ENCODE measurements around the gene POPDC2.
"Not testable (repeated sequence)": the region's sequence is repeated elsewhere in the genome, so short reads cannot be mapped to it uniquely, and the experiment has no call there.

The POPDC2 gene

GRCh38 chr3:119613201-119613600, 47.2 kb downstream of the POPDC2 start:
- no peak for DNase-seq (ENCODE audit: low read depth, low spot score)

DNA sequence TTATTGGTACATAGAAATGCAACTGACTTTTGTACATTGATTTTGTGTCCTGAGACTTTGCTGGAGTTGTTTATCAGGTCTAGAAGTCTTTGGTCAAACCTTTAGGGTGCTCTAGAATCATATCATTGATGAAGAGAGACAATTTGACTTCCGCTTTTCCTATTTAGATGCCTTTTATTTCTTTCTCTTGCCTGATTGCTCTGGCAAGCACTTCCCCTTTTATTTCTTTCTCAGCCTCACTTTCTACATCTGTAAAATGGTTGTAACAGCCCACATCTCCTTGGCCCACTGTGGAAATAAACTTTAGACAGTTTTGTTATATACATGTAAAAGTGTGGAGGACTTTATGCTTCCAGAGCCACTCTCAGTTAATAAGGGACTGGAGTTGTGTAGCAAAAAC, 48.7 kb downstream of the POPDC2 start:
- no peak for DNase-seq (ENCODE audit: low read depth, low spot score)

DNA sequence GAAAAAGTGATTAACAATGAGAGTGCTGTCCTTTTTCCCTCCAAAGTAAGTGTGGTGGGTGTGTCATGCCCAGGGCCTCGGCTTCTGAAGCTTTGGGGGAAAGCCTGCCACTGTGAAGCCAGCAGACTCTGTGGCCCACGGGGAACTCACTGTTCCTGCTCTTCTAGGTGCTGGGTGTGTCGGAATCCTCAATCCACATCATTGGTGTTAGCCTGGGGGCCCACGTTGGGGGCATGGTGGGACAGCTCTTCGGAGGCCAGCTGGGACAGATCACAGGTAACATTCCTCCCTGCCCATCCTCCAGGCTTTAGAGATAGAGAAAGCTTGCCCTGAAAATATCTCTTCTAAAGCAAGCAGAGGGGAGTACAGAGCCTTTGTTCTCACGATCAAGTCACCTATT, 51.1 kb downstream of the POPDC2 start:
- DNase-seq (ENCODE audit: low read depth, low spot score): no peak

DNA sequence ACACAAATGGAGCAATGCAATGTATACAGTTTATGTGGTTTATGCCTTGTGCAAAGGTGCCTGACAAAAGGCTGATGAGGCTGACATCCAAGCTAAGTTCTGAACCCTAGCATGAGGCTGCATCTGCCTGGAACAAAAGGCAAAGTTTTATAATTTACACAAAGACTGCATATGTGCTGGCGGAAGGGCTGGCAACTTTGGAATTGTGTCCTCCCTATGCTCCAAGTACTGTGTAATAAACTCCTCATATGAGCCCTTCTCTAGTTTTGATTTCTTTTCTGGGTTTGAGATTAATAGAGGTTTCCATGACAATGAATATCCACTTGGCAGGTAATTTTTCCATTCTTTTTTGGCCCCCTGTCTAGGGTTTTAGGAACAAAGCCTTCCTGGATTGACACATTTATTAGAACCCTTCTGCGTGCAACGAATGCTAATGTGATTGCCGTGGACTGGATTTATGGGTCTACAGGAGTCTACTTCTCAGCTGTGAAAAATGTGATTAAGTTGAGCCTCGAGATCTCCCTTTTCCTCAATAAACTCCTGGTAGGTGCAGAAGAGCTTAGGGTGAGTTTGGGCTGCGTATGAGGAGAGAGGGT, 51.9 kb downstream of the POPDC2 start:
- DNase-seq (ENCODE audit: low read depth, low spot score): no peak

- no peak for DNase-seq (ENCODE audit: low read depth, low spot score)
Observed at GRCh38 chr3:119604878-119605277, 55.5 kb downstream of the POPDC2 start.

- no peak for DNase-seq (ENCODE audit: low read depth, low spot score)
Observed at GRCh38 chr3:119602676-119603075, 57.7 kb downstream of the POPDC2 start.

GRCh38 chr3:119601154-119601553, 59.2 kb downstream of the POPDC2 start:
- no peak for DNase-seq (ENCODE audit: low read depth, low spot score)

DNA sequence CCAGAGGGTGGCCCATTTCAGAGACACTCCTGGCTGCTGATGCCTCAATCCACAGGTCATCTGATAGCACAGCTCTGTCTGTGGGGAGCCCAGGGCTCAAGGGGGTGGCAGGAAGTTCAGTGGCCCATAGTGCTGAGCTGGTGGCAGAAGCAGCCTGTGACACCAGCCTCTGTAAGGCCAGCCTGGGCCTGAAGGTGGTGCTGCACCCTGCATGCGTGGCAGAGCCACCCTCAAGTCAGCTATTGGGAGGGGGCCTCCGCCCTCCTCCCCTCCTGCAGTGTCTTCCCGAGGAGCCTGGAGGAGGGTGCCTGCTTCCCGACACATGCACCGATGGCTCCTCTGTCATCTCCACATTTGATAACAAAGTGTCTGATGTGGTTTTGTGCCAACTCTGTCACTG, 59.7 kb downstream of the POPDC2 start:
- DNase-seq (ENCODE audit: low read depth, low spot score): no peak

GRCh38 chr3:119599558-119600174, 60.7 kb downstream of the POPDC2 start:
- no peak for DNase-seq (ENCODE audit: low read depth, low spot score)

- no peak for DNase-seq (ENCODE audit: low read depth, low spot score)
Observed at GRCh38 chr3:119598410-119599098, 61.8 kb downstream of the POPDC2 start.

DNA sequence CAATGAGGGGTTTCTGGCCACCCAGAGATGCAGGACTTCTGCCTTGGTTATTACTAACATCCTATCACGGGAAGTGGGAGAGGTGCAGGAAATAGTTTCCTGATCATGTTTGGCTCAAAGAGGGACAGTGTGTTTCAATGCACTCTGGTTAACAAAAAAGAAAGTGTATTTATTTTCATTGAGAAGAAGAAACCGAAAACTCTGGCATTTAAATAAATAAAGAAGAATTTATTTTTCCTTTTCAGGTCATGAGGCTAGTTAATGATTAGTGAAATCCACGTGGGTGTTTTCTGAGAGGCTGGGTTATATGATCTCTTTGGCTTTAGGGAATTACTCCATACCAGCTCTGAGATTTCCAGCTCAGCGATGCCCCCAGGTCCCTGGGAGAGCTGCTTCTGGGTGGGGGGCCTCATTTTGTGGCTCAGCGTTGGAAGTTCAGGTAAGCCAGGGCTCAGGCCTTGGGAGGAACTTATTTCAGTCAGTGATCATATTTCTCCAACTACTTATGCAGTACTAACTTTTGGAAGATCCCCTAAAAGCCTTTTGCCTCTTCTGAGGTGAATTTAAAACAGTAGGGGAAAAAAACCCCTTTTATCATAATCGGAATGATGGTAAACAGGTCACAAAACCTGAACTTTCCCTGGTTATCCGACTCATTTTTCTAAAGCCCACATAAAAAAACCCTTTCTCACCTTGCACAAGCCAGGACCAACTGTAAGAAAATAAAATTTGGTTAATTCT, 62.7 kb downstream of the POPDC2 start, which contains the start of gene PLA1A:
Gene PLA1A, plus strand, starts transcription at position 338 of the 741 bp plus-strand sequence. Its CDS starts 29 bp downstream, at position 367.
- no peak for DNase-seq (ENCODE audit: low read depth, low spot score)

DNA sequence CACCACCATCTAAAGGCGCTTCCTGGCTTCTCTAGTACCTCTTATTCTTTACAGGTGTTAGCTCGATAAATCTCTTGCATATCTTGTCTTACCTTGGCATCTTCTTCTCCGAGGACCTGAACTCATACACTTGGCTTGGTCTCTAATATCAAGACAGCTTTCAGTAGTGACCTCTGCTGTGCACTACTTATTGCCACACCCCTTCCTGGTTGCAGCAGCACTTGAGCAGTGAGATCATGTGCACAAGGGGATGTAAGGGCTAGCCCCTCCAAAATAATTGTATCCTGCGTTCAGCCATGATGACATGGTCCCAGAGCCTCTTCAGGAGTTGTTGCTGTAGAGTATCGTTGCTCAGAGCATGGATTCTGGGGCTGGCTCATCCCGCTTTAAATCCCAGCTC, 64.0 kb downstream of the POPDC2 start:
- DNase-seq (ENCODE audit: low read depth, low spot score): no peak

GRCh38 chr3:119595639-119596334, 64.6 kb downstream of the POPDC2 start:
- DNase-seq (ENCODE audit: low read depth, low spot score): no peak

GRCh38 chr3:119594929-119595328, 65.5 kb downstream of the POPDC2 start:
- DNase-seq (ENCODE audit: low read depth, low spot score): not testable (repeated sequence)

- DNase-seq (ENCODE audit: low read depth, low spot score): no peak
Observed at GRCh38 chr3:119594066-119594465, 66.3 kb downstream of the POPDC2 start.

- no peak for DNase-seq (ENCODE audit: low read depth, low spot score)
Observed at GRCh38 chr3:119592861-119593260, 67.5 kb downstream of the POPDC2 start.
